Liver (tissue), 9 donors: ENCODE measurements around the gene ZNF239. TPM values are rescaled to one million over a fixed set of nuclear protein-coding genes. Genes with fewer than 3 reads are reported as not detected.
"Not testable (repeated sequence)": the region's sequence is repeated elsewhere in the genome, so short reads cannot be mapped to it uniquely, and the experiment has no call there.

Experiments
- DNase-seq: peaks from one replicate; pipeline ENCODE4 v3.0.0-alpha.2; 2017; ENCODE audit warnings: low spot score
- H3K27ac ChIP-seq, 2 donors: one replicate each; pipeline ENCODE4 v1.7.0; 2013; ENCODE audit warnings: inconsistent platforms in 2 of 2, low read length in 2 of 2, control low read depth in 1 of 2, low read depth in 1 of 2, mild to moderate bottlenecking in 1 of 2
- H3K27me3 ChIP-seq, 4 donors: one replicate each; pipeline versions ENCODE4 v1.6.1 to v1.7.0; 2013; ENCODE audit warnings: low read length in 3 of 4, inconsistent platforms in 1 of 4, mild to moderate bottlenecking in 1 of 4, moderate library complexity in 1 of 4; ENCODE audit not compliant: control insufficient read depth in 4 of 4, insufficient read depth in 4 of 4
- H3K36me3 ChIP-seq, 4 donors: one replicate each; pipeline versions ENCODE4 v1.6.1 to v1.7.0; 2013; ENCODE audit warnings: low read length in 3 of 4, mild to moderate bottlenecking in 3 of 4, low read depth in 1 of 4, moderate library complexity in 1 of 4; ENCODE audit not compliant: control insufficient read depth in 4 of 4, insufficient read depth in 3 of 4
- H3K4me1 ChIP-seq, 4 donors: one replicate each; pipeline versions ENCODE4 v1.6.1 to v1.7.0; 2013; ENCODE audit warnings: low read length in 3 of 4, mild to moderate bottlenecking in 3 of 4, moderate library complexity in 1 of 4; ENCODE audit not compliant: control insufficient read depth in 4 of 4, insufficient read depth in 4 of 4
- H3K4me3 ChIP-seq, 3 donors: one replicate each; pipeline versions ENCODE4 v1.6.1 to v1.7.0; 2013; ENCODE audit warnings: low read length in 3 of 3, control low read depth in 1 of 3, low read depth in 1 of 3, mild to moderate bottlenecking in 1 of 3
- H3K9ac ChIP-seq, 2 donors: one replicate each; pipeline ENCODE4 v1.7.0; 2013; ENCODE audit warnings: low read length in 2 of 2, mild to moderate bottlenecking in 2 of 2, moderate library complexity in 2 of 2, control low read depth in 1 of 2, low read depth in 1 of 2
- H3K9me3 ChIP-seq, 4 donors: one replicate each; pipeline versions ENCODE4 v1.6.1 to v1.7.0; 2013; ENCODE audit warnings: low read length in 3 of 4; ENCODE audit not compliant: control insufficient read depth in 4 of 4
- EGR1 ChIP-seq, 2 donors: IDR thresholded peaks; 2 replicates each; pipeline ENCODE4 v1.6.1; 2016 to 2018; ENCODE audit warnings: antibody characterized with exemption in 2 of 2, low read depth in 2 of 2
- FOXA1 ChIP-seq: IDR thresholded peaks from 2 replicates; pipeline ENCODE4 v1.6.1; 2016; ENCODE audit warnings: antibody characterized with exemption
- FOXA2 ChIP-seq: IDR thresholded peaks from 2 replicates; pipeline ENCODE4 v1.6.1; 2016; ENCODE audit warnings: antibody characterized with exemption
- GABPA ChIP-seq, 2 donors: IDR thresholded peaks in 1 of 2; conservative IDR thresholded peaks in 1 of 2; 2 replicates each; pipeline ENCODE4 v1.6.1; 2016; ENCODE audit warnings: antibody characterized with exemption in 2 of 2, mild to moderate bottlenecking in 1 of 2, moderate library complexity in 1 of 2
- HNF4A ChIP-seq, 2 donors: conservative IDR thresholded peaks; 2 replicates each; pipeline ENCODE4 v1.6.1; 2016; ENCODE audit warnings: antibody characterized with exemption in 2 of 2, mild to moderate bottlenecking in 2 of 2
- HNF4G ChIP-seq: IDR thresholded peaks from 2 replicates; pipeline ENCODE4 v1.6.1; 2016; ENCODE audit warnings: antibody characterized with exemption
- NR2F2 ChIP-seq: IDR thresholded peaks from 2 replicates; pipeline ENCODE4 v1.6.1; 2016; ENCODE audit warnings: antibody characterized with exemption
- RXRA ChIP-seq, 2 donors: IDR thresholded peaks; 2 replicates each; pipeline ENCODE4 v1.6.1; 2017 to 2018; ENCODE audit warnings: antibody characterized with exemption in 2 of 2, mild to moderate bottlenecking in 1 of 2
- TAF1 ChIP-seq: conservative IDR thresholded peaks from 2 replicates; pipeline ENCODE4 v1.6.1; 2016; ENCODE audit warnings: antibody characterized with exemption, mild to moderate bottlenecking
- YY1 ChIP-seq: IDR thresholded peaks from 2 replicates; pipeline ENCODE4 v1.6.1; 2016; ENCODE audit warnings: antibody characterized with exemption, mild to moderate bottlenecking
- WGBS: extraction: QIAGEN DNeasy Blood & Tissue Kit; methylation state at CpG from one replicate; pipeline ENCODE4 v1.1.7; 2013; 5-methylcytosine and 5-hydroxymethylcytosine counted together
- polyA plus RNA-seq, 2 donors: library from polyadenylated mRNA; stranded (reverse) in 1 of 2; unstranded in 1 of 2; fragments of 200-250 nt in 1 of 2; fragments of >200 nt in 1 of 2; fragmentation: Nextera tagmentation in 1 of 2; extraction: Ambion mirVana in 1 of 2; gene quantifications; one replicate each; pipeline versions ENCODE4 v1.2.1 to v1.2.3, GENCODE V29; 2013 to 2015
- total RNA-seq, 2 donors: library from RNA; depleted of rRNA; stranded (reverse); fragments of >200 nt; gene quantifications; one replicate each; pipeline ENCODE4 v1.2.3, GENCODE V29; 2014
- TF ChIP-seq, protein P1 (sequence below): IDR thresholded peaks from 2 replicates; pipeline ENCODE4 v1.6.1; 2016; ENCODE audit warnings: antibody characterized with exemption
- TF ChIP-seq, protein P2 (sequence below): IDR thresholded peaks from 2 replicates; pipeline ENCODE4 v1.6.1; 2016; ENCODE audit warnings: antibody characterized with exemption, mild to moderate bottlenecking
- TF ChIP-seq, protein P3 (sequence below): IDR thresholded peaks from 2 replicates; pipeline ENCODE4 v1.6.1; 2016; ENCODE audit warnings: antibody characterized with exemption
- donor health status: healthy.
- donor health status: healthy.
- donor health status: healthy.
- donor health status: healthy.
- donor health status: healthy.

ZNF239 gene
- total and polyA plus RNA-seq, 4 donors = 0.57 to 2.1 (median 1.1) TPM

DNA sequence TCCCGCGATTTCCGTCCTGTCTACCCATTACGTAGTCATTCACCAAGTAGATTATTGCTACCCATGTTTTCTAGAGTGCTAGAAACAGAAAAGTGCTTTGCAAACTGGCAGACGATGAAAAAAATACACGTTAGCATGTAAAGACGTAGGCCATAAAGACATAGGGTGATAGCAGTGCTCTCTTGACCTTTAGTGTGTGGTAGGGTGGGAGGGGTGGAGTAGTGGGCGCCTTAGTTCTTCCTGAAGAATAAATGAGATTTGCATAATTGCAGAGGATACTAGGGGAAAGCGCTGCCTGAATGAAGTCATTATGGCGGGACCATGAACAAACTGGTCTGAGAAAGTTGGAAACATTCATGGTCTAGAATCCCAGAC is 32.8 kb upstream of the ZNF239 start (continued):
- TF ChIP-seq, protein P1, sequence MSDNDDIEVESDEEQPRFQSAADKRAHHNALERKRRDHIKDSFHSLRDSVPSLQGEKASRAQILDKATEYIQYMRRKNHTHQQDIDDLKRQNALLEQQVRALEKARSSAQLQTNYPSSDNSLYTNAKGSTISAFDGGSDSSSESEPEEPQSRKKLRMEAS = no peak
- TF ChIP-seq GABPA (IDR thresholded peaks at IDR 0.05 in 1 of 2, conservative IDR thresholded peaks at IDR 0.05 in 1 of 2) (no peak), NR2F2 (no peak)

DNA sequence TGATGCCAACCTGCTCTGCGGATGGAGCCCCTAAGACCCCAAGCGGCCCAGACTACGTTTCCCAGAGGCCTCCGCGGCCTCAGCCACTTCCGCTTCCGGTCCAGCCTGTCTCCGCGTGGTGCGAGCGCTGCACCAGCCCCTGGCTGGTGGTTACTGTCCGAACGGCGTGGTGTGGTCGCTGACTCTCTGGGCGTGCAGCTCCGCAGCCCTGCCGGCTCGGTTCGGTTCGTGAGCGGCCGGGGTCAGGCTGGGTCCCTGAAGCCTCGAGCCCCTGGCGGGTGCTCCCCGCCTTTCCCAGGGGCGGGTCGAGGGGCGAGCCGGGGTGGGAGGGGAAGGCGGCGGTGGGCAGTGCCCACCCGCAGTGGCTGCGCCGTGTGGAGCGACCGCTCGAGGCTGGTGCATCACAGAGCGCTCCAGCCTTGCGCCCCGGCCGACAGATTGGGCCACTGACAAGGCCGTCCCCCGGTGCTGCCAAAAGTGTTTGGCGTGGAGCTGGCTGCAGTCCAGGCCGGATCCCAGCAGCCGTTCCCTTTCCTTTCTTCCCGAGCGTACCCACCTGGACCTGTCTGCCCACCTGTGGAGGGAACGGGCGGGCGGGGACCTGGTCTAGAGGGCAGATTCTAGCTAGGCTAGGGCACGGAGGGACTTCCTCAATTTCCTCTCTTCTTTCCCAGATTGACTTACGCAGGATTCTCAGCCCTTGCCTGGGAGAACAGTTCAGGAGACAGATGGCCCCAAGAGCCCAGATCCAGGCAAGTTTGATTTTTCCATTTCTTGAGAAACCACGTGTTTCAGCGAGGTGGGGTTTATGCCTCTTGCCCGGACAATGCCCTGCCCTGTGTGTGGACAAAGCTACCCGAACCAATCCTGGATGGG is 32.1 kb upstream of the ZNF239 start, which contains the start of gene ZNF485:
Gene ZNF485, plus strand, starts transcription at position 116 of the 876 bp plus-strand sequence. Its CDS starts 613 bp downstream, at position 729.
- DNase-seq = peak; percentile 67
- TF ChIP-seq, protein P2, sequence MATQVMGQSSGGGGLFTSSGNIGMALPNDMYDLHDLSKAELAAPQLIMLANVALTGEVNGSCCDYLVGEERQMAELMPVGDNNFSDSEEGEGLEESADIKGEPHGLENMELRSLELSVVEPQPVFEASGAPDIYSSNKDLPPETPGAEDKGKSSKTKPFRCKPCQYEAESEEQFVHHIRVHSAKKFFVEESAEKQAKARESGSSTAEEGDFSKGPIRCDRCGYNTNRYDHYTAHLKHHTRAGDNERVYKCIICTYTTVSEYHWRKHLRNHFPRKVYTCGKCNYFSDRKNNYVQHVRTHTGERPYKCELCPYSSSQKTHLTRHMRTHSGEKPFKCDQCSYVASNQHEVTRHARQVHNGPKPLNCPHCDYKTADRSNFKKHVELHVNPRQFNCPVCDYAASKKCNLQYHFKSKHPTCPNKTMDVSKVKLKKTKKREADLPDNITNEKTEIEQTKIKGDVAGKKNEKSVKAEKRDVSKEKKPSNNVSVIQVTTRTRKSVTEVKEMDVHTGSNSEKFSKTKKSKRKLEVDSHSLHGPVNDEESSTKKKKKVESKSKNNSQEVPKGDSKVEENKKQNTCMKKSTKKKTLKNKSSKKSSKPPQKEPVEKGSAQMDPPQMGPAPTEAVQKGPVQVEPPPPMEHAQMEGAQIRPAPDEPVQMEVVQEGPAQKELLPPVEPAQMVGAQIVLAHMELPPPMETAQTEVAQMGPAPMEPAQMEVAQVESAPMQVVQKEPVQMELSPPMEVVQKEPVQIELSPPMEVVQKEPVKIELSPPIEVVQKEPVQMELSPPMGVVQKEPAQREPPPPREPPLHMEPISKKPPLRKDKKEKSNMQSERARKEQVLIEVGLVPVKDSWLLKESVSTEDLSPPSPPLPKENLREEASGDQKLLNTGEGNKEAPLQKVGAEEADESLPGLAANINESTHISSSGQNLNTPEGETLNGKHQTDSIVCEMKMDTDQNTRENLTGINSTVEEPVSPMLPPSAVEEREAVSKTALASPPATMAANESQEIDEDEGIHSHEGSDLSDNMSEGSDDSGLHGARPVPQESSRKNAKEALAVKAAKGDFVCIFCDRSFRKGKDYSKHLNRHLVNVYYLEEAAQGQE = peak; percentile 24
- TF ChIP-seq HNF4G (no peak), TAF1 (no peak), RXRA (IDR thresholded peaks at IDR 0.05) (no peak), GABPA (IDR thresholded peaks at IDR 0.05 in 1 of 2, conservative IDR thresholded peaks at IDR 0.05 in 1 of 2) (peak; percentile 93 to 97), HNF4A (conservative IDR thresholded peaks at IDR 0.05) (no peak), EGR1 (IDR thresholded peaks at IDR 0.05; ENCODE audit: low read depth in 2 of 2) (no peak), FOXA2 (no peak)
- TF ChIP-seq, protein P1 = peak; percentile 45
- TF ChIP-seq, protein P3, sequence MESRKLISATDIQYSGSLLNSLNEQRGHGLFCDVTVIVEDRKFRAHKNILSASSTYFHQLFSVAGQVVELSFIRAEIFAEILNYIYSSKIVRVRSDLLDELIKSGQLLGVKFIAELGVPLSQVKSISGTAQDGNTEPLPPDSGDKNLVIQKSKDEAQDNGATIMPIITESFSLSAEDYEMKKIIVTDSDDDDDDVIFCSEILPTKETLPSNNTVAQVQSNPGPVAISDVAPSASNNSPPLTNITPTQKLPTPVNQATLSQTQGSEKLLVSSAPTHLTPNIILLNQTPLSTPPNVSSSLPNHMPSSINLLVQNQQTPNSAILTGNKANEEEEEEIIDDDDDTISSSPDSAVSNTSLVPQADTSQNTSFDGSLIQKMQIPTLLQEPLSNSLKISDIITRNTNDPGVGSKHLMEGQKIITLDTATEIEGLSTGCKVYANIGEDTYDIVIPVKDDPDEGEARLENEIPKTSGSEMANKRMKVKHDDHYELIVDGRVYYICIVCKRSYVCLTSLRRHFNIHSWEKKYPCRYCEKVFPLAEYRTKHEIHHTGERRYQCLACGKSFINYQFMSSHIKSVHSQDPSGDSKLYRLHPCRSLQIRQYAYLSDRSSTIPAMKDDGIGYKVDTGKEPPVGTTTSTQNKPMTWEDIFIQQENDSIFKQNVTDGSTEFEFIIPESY = no peak
- no peaks in the 10 kb centered on the region for H3K27me3 ChIP-seq
- peak within 1 kb of the TSS in 1 of 2 donors; percentile 45 for H3K9ac ChIP-seq
- peaks cover 0 to 6% (median 1%) of the 10 kb centered on the region in 4 donors for H3K4me1 ChIP-seq
- H3K4me3 ChIP-seq = peak within 1 kb of the TSS; percentile 63 to 89 (median 89)
- WGBS = 3% methylated on average over 58 of the region's 58 CpGs
- no peaks in the 10 kb centered on the region for H3K9me3 ChIP-seq
- peaks cover 0 to 15% (median 4%) of the 10 kb centered on the region in 4 donors for H3K36me3 ChIP-seq
- peak within 1 kb of the TSS in 1 of 2 donors; percentile 63 for H3K27ac ChIP-seq

DNA sequence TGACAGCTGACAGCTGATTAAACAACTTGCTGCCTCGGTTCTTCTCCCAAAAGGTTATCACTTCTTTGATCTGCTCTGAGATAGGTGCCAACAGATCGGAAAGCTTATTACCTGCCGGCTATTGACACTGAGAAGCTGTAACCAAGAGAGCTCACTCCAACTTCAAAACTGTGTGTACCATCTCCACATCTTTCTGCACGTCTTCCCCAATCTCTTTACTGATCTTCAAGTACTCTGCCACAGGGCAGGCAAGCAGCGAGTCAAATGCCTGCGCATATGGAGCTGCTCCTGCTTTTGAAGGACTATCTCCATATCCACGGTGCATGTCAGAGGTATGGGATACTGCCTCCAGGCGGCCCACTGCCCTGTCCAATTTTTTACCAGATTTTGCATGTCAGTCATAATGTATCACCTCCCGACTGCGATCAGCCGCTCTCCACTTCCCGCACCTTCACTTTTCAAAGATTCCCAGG is 31.5 kb upstream of the ZNF239 start:
- Histone ChIP-seq H3K36me3 (peaks cover 0 to 15% (median 4%) of the 10 kb centered on the region in 4 donors), H3K9me3 (no peaks in the 10 kb centered on the region), H3K9ac (no peak overlapping the region), H3K4me1 (peaks cover 0 to 6% (median 1%) of the 10 kb centered on the region in 4 donors), H3K4me3 (peak overlapping the region; percentile 63 to 89 (median 89)), H3K27me3 (no peaks in the 10 kb centered on the region), H3K27ac (no peak overlapping the region)
- no peak for DNase-seq
- 54% methylated on average over 12 of the region's 12 CpGs for WGBS
- no peak for TF ChIP-seq EGR1 (IDR thresholded peaks at IDR 0.05; ENCODE audit: low read depth in 2 of 2)
- no peak for TF ChIP-seq HNF4A (conservative IDR thresholded peaks at IDR 0.05)
- TF ChIP-seq FOXA2 = no peak
- TF ChIP-seq, protein P1 = no peak
- TF ChIP-seq YY1 = no peak
- no peak for TF ChIP-seq FOXA1

DNA sequence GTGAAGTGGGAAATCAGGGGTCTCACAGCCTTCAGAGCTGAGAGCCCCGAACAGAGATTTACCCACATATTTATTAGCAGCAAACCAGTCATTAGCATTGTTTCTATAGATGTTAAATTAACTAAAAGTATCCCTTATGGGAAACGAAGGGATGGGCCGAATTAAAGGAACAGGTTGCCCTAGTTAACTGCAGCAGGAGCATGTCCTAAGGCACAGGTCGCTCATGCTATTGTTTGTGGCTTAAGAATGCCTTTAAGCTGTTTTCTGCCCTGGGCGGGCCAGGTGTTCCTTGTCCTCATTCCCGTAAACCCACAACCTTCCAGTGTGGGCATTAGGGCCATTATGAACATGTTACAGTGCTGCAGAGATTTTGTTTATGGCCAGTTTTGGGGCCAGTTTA is 27.2 kb upstream of the ZNF239 start:
- H3K9ac ChIP-seq, H3K4me1 ChIP-seq, H3K4me3 ChIP-seq, H3K27ac ChIP-seq, DNase-seq, H3K9me3 ChIP-seq, H3K27me3 ChIP-seq, H3K36me3 ChIP-seq: not testable (repeated sequence)
- 90% methylated on average over 6 of the region's 6 CpGs for WGBS
